NCI-H2081 (cell line): ENCODE results near the gene EDC3.
"Not testable (repeated sequence)": the region's sequence is repeated elsewhere in the genome, so short reads cannot be mapped to it uniquely, and the experiment has no call there.

ENCODE experiments used
- DNase-seq, 2 experiments: peaks; one replicate each; lab custom pipeline; 2025; lab: John Stamatoyannopoulos, UW

EDC3 gene

DNA sequence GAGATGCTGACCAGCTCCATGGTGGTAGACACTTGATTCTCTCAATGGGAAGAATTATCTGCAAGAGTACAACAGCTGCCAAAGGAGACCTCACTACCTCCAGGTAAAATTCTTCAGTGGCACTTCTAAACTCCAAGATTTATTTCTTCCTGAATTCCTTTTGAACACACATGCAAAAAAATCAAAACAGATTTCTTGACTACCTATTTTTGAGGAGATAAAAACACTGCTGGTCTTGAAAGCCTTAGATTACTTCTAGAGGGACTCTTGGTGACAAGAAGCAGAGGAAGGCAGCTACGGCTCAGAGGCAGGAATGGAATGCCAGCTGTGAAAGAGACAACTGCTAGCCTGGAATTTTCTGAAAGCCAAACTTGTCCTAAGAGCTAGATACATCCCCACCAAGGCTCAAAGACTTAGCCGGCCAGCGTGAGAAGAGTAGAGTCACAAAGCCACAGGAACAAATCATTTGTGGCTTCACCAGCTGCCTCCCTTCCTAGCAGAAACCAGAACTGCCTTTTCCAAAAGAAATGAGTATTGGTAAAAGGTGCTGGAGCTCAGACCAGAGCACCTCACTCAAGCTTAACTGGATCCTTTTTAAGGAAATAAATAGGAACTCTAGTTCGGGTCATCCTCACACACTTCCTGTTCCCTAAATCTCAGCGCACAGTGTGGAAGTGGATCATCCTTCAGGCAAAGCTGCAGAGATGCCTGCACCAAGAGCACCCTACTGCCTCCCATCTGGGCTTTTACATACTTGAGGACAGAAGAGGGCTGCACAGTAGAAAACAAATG lies 47.6 kb downstream of the EDC3 start:
- no peak for DNase-seq

DNA sequence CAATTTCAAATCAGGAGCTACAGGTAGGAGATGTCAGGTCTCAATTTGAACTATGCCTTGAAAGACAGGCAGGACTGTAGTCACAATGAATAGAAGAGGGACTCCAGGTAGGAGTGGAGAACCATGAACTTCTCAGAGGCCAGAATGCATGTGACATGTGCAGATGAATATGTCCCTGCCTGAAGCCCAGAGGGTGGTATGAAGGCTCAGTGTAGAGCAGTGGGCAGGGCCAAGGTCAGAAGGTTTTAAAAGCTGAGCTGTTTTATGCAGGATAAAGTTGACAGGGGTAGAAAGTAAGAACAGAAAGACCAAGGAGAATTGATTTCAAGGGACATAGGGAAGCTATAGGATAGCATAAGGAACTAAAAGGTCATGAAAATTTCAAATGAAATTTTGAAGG lies 49.3 kb downstream of the EDC3 start:
- DNase-seq, result no peak

DNA sequence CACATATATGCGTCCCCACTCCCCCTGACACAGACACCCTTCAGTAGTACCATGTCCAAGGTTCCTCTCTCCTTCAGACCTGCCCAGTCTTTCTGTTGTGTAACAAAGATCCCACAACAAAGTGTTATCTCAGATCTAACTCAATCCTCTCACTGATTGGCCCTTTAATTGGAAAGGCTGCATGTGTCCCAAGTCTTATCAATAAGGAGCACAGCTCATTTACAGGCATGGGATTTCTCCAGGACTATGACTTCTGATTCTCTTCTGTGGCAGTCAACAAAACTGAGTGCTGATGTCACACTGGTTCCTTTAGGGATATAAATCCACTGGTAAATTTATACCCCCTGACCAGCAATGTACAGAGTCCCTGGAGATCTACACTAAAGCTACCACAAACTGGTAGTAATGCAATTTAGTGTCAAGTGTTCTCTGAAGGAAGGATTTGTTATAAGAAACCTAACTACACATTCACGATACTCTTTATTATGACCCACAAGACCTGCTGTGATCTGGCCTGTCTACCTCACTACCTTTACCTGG lies 52.1 kb downstream of the EDC3 start:
- DNase-seq, result no peak

DNA sequence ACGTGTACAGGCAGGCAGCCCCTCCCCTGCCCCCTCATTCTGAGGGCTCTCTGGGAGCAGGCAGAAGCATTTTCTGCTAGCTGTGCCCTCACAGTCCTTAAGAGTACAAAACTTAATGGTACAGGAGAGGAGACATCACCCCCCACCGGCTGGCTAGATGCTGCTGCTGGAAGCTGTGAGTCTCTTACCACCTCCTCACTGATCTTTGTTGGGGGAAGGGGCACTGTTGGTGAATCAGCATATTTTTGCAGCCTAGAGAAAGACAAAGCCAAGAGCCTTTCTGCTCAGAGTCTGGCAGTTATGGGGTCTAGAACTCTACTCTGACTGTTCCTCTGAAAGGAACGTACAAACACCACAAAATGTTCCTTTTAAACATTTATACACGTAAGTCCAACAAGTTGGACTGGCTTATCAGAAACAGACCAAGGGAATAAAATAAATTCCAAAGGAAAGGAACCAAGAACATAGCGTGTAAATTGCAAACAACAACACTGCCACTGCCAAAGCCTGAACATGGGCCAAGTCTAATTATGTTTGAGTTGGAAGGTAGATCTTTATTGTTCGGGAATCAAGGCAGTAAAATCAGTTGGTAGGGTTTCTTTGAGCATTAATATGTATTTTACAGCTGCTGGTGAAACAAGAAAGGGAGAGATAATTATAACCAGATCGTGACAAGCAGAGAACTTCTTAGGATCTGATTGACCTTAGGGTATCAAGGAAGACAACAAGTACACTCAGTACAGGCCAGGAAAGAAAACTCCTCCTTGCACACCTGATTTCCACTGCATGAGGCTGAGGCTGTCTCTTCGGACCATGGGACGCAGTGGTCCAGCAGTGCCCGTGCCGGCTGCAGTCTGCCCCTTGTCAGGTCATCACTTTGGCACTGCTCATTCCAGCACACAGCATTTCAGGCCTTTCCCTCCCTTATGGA lies 52.8 kb downstream of the EDC3 start:
- DNase-seq, result peak in 1 of 2 experiments; percentile 70

DNA sequence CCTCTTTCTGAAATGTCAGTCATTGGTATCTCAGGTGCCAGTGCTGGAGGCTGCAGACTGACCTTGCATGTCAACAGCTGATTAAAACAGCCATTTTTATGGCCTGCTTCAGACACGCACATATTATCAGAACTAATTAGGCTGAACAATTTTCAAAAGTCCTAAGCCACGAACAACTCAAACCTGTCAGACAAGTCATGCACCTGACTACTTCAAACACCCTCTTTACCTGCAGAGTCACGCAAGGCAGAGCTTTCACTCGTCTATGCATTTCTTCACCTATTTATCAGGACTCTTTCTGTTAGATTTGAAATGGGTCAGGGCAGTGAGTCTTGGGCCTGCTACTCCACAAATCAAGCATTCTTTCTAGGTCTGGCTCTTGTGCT lies 53.5 kb downstream of the EDC3 start:
- peak; percentile 37 to 82 for DNase-seq

DNA sequence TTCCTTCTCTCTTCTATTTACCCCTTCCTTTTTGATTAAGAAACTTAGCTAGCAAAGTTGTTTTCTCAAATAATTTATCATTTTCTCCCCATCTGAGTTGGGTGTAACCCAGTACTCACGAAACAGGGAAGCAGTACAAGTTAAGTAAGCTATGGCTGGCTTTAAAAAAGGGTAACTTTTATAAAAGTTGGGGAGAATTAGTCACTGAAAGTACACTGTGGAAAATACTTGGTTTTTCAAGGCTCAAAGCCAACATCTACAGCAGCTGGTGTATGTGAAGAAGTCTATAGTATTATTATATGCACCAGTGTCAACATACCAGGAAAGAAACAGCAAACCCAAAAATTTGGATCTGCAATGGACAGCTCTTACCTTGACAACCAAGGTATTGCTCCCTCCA lies 54.7 kb downstream of the EDC3 start:
- DNase-seq, result no peak

DNA sequence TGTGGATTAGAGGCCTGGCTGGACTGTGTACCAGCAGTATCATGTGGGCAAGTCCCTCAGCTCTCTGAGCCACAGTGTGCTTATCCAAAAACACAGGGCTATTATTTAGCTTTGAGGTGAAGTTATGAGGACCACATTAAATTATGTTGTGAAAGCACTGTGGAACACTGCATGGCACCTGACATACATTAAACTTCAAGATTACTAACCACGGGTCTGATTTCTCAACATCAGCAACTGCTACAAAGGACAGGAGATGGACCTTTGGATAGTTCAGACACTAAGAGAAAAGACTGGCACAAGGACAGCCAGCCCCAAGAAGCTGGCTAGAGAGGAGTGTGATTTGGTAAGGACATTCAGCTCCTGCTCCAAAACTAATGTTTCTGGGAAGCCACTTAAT lies 58.8 kb downstream of the EDC3 start:
- no peak for DNase-seq

DNA sequence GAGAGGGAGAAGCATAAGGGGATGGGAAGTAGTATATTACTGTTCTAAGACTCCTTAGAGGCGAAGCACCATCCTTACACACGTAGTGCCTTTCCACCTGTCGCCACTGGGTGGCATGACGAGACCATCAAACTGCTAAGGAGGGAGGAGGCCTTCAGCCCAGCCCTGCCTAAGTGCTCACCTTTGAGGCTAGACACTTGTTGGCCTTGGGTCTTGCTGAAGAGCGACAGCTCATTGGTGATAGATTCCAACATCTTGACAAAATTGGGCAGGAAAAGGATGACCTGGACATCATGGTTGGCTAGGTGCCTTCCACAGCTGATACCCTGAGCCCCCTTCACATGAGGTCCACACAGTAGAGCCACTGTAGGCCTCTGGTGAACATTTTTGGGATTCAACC lies 60.6 kb downstream of the EDC3 start:
- peak; percentile 68 to 71 for DNase-seq

DNA sequence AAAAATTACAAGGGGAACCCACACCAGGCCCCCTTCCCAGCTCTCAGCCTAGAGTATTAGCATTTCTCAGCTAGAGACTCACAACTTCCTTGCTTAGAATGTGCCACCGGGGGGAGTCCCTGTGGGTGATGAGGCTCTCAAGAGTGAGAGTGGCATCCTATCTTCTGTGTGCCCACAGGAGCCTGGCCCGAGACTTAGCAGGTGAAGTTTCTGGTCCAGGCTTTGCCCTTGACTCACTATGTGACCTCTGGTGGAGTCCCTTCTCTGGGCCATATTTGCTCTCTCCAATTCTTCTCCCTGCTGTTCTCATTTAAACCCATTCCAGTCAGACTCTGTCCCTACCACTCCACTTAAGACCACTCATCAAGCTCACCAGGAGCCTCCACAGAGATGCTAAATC lies 62.0 kb downstream of the EDC3 start:
- no peak for DNase-seq

DNA sequence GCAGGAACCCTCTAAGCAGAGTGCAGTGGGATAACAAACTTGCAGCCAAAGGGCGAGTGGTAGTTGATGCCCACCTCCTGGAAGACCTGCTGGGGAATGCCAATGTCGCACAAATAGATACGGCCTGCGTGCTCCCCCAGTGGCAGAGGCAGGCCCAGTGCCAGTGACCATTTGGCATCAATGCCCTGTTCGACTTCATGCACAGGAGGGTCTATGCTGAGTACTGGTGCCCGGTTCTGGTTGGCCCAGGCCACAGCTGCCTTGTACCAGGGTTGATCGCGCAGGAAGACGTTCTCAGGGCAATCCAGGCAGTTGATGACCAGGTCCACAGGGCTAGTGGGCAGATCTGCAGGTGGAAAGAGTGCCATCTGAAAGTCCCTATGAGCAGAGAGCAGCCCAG lies 63.2 kb downstream of the EDC3 start:
- no peak for DNase-seq

DNA sequence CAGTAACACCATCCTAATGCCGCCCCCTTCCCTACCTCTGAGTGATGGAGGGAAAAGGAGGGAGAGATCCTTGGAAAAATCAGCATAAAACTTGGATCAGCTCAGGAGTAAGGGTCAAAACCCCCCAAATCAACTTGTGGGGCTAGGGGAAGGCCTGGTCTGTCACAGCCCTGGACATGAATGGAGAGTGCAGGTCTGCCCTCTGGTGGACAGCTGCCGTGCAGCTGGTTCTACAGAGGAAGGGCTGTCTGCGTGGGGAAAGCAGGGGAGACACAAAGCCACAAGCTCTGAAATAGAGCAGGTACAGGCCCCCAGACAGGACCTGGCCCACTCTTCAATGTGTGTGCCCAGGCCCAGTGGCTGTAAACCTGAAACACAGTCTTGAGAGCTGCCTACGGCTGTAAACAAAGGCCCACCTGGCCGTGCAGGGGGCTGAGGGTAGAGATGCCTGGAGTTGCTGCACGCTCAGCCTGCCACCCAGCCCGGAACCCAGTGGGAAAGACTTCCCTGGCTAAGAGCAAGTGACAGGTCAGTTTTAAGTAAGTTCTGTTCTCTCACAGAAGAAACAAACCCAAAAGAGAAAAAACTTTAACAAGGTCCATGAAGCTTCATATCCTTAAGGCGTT lies 63.8 kb downstream of the EDC3 start:
- peak; percentile 44 to 48 for DNase-seq

DNA sequence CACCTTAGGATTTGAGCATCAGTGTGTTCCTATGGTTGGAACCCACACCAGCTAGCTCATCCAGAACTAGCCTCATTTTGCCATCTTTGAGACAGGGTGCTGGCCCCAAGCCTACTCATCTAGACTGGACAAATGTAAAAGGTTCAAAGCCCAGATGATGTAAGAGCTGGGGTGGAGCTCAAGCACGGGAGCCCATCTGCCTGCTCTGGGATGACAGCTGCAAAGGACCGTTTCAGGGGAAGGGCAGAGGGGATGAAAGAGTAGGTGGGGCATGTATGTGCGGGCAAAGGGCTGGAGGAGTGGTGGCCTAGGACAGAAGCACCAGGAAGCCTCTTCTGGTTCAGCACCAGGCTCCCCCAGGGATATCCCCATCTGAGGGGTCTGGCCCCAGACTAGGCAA lies 64.4 kb downstream of the EDC3 start:
- no peak for DNase-seq

DNA sequence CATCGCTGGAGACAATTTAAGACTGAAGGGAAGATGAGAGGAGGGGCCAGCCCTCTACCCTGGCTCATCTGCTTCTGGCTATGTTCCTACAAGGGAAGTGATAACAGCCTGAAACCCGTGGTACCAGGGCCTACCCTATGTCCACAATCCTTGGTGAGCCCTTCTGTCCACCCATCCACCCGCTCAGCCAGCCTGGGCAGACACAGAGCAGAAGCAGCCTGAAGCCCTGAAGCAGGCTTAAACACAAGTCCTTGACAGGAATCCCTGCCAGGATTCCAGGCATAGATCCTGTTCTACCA lies 64.8 kb downstream of the EDC3 start:
- no peak for DNase-seq

DNA sequence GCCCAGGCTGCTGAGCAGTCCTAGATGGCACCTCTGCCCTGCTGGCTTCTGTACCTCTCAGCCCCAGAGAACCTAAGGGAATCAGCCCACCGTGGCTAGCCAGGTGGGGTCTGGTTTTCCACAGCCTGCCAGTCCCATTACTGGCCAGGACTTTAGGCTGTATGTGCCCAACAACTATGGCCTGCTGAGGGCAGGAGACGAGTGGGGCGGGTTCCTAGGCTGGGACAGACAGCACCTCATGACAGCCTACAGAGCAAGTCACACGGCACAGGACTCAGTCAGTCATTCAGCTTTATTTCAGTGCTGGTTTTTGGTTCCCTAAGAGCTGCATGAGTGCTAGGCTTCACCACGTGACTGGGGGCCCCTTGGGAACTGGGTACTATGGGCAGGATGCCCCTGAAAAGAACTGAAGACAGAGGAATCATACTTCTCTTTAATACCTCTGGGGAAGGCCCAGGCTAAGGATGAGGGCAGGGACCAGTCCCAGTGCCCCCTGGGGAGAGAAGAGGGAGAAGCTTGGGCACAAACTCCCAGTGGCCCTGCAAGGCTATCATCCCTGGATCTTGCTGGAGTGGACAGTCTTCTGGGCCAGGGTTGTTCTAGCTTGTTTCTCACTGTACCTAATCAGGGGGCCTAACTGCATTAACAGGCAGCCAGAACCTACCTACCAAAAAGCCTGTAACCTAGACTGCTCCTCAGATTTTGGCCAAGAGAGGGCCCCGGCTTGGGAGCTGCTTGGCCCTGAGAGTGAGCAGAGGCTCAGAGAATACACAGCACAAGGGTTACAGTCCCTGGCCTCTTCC lies 65.3 kb downstream of the EDC3 start:
- no peak for DNase-seq

DNA sequence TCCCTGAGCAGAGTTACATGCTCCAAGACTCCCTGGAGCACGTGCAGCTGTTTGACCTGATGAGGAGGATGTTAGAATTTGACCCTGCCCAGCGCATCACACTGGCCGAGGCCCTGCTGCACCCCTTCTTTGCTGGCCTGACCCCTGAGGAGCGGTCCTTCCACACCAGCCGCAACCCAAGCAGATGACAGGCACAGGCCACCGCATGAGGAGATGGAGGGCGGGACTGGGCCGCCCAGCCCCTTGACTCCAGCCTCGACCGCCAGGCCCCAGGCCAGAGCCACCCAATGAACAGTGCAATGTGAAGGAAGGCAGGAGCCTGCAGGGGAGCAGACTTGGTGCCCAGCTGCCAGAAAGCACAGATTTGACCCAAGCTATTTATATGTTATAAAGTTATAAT lies 66.1 kb downstream of the EDC3 start:
- not testable (repeated sequence) for DNase-seq

DNA sequence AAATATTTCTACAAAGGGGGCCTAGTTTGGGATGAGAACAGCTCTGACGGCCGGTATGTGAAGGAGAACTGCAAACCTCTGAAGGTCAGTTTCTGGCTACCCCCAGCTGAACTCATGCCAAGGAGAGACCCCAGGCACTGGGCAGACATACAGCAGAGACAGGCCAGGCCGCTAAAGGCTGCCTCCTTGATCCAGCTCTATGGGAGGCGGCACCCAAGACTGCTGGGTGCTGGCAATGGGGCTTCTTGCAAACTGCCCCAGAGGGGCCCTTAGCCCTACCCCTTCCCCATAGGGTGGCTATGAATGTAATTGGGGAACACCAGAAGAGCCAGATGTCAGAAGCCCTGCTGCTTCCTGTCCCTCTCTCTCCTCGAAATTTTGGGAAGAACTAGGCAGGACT lies 66.9 kb downstream of the EDC3 start:
- no peak for DNase-seq

DNA sequence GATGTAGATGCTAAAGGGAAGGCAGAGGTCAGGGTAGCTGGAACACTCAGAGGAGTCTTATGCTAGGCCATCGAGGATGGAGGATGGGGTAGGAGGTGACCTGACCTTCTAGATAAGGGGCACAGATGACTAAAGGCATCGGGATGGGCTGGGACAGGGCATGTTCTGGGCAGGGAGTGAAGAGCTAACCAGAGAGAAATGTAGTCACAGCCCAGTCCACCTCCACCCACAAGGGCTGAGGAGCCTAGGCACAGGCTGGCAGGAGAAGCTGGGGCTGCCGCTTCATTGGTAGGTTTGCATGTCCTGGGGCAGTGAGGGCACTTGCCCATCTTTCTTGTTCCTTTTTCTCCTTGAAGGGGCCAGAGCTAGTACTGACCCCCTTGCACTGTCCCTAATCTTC lies 67.6 kb downstream of the EDC3 start:
- no peak for DNase-seq

DNA sequence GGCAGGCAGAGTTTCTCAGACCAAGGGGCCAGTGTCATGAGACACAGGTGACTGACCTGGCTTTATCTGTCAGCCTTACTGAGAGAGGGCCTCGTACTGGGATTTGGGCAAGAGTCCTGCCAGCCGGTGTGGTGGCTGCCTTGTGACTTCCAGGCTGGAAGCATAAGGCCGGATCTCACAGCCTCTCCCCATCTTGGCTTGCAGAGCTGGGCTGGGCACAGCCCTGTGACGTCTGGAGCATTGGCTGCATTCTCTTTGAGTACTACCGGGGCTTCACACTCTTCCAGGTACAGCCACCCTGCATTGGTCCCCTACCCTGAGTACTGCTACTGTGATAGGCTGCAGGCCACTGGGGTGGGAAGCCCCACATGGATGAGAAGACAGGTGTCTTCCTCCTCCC lies 68.1 kb downstream of the EDC3 start:
- DNase-seq, result no peak

DNA sequence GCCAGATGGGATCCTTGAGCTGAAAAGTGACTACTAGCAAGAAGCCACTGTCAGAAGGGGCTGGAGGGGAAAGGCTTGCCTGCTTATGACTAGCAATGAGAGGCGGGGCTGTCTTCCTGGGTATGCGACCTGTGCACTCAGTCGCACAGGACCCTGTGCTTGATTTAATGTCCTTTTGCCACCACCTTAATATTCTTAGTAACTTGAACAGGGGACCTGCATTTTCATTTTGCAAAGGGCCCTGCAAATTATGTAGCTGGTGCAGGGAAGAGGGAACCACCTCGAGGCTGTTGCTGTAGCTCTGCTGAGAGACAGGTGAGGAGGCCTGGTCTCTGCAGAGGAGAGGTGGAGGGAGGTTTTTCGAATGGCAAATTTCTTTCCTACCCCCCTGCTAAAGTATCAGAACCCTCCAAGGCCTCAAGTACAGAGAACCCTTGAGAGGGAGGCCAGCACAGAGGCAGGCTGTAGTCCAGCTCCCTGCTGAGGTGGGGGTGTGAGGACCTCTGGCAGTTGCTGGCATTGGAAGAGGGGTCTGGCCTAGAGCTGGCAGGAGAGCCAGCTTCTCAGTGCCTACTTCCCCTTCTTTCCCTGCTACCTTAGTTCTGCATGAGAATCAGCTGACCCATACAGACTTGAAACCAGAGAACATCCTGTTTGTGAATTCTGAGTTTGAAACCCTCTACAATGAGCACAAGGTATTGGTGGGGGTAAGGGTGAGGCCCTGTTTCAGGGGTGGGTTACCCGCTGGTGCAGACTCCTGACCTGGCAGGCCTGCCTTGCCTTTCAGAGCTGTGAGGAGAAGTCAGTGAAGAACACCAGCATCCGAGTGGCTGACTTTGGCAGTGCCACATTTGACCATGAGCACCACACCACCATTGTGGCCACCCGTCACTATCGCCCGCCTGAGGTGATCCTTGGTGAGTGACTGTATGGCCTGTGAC lies 68.8 kb downstream of the EDC3 start:
- no peak for DNase-seq

DNA sequence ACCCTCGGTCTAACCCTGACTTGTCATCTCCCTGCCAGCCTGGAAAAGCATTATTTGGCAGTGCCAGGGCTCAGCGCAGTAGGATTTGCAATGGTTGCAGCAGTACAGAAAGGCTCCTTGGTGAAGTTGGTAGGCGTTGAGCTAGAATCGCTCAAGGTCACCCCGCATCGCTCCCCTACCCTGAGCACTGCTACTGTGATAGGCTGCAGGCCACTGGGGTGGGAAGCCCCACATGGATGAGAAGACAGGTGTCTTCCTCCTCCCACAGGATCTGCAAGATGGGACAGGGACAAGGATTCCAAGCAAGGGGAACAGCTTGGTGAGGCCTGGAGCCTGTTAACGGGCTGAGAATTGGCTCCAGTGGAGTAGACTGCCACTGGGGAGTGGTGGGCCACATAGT lies 69.5 kb downstream of the EDC3 start:
- no peak for DNase-seq

DNA sequence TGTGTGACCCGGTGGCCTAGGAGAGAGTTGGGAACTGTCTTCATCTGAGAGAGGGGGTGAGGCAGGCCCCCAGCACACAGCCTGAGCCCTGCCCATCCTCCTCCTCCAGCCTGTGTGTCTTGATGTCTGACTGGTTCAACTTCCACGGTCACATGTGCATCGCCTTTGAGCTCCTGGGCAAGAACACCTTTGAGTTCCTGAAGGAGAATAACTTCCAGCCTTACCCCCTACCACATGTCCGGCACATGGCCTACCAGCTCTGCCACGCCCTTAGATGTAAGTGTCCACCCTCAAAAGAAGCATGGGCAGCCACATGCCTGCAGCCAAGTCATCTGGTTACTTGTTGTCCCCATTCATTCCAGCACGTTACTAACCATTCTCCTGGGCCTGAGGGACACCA lies 70.1 kb downstream of the EDC3 start:
- DNase-seq, result no peak
